WTC11 (cell line): ENCODE data around the gene KLRD1.

Experiments
- CBFB ChIP-seq: sonication (generic); formaldehyde crosslinking; IDR thresholded peaks from 2 replicates; pipeline ENCODE4 v1.8.1; 2022; ENCODE audit warnings: mild to moderate bottlenecking, low read depth, missing genetic modification reagents
- GABPB1 ChIP-seq: sonication (generic); formaldehyde crosslinking; IDR thresholded peaks from 2 replicates; pipeline ENCODE4 v1.8.1; 2023; ENCODE audit warnings: mild to moderate bottlenecking, missing genetic modification reagents
- ZNF138 ChIP-seq: sonication (generic); formaldehyde crosslinking; conservative IDR thresholded peaks from 2 replicates; pipeline ENCODE4 v1.8.1; 2022; ENCODE audit warnings: mild to moderate bottlenecking, moderate library complexity, missing genetic modification reagents
- ZNF423 ChIP-seq: fragments of 250-450 bp; sonication (Bioruptor Pico); IDR thresholded peaks from 2 replicates; pipeline ENCODE4 v2.1.2; 2022; ENCODE audit warnings: mild to moderate bottlenecking, moderate library complexity
- TF ChIP-seq, protein P1 (sequence below): fragments of 200-600 bp; IDR thresholded peaks from 2 replicates; pipeline ENCODE4 v1.8.0; 2022; ENCODE audit warnings: antibody characterized with exemption
- TF ChIP-seq, protein P2 (sequence below): sonication (generic); formaldehyde crosslinking; IDR thresholded peaks from 2 replicates; pipeline ENCODE4 v1.8.1; 2022; ENCODE audit warnings: low read depth, mild to moderate bottlenecking, moderate library complexity, missing genetic modification reagents, borderline replicate concordance
- TF ChIP-seq, protein P3 (sequence below): sonication (generic); formaldehyde crosslinking; IDR thresholded peaks from 2 replicates; pipeline ENCODE4 v1.8.1; 2023; ENCODE audit warnings: mild to moderate bottlenecking, missing genetic modification reagents
- TF ChIP-seq, protein P4 (sequence below): sonication (generic); formaldehyde crosslinking; IDR thresholded peaks from 2 replicates; pipeline ENCODE4 v1.8.0; 2023; ENCODE audit warnings: mild to moderate bottlenecking, missing genetic modification reagents

DNA sequence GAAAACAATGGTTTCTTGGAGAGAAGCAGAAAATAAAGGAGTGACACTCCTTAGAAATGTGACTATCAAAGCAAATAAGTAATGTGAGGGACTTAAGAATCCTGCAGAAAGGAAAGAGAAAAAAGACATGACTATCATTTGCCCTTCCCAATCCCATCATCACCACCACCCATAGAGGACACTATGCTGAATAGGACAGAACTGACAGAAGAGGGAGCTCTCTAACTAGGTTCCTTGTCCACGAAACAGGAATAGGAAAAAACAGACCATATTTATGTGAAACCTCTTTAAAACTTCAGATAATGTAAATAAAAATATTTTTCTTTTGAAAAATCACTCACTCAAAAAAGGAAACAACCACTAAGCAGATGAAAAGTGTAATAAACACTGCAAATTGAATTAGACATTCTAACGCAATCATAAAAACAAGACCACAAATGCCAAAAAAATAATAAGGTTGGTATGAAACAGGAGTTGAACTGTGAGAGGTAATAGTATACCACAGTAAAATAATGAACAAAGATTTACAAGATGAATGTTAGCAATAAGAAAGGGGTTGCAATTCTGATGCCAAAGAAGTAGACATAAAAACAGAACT is 24.1 kb downstream of the KLRD1 start:
- TF ChIP-seq, protein P1, sequence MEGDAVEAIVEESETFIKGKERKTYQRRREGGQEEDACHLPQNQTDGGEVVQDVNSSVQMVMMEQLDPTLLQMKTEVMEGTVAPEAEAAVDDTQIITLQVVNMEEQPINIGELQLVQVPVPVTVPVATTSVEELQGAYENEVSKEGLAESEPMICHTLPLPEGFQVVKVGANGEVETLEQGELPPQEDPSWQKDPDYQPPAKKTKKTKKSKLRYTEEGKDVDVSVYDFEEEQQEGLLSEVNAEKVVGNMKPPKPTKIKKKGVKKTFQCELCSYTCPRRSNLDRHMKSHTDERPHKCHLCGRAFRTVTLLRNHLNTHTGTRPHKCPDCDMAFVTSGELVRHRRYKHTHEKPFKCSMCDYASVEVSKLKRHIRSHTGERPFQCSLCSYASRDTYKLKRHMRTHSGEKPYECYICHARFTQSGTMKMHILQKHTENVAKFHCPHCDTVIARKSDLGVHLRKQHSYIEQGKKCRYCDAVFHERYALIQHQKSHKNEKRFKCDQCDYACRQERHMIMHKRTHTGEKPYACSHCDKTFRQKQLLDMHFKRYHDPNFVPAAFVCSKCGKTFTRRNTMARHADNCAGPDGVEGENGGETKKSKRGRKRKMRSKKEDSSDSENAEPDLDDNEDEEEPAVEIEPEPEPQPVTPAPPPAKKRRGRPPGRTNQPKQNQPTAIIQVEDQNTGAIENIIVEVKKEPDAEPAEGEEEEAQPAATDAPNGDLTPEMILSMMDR, result no peak
- TF ChIP-seq CBFB (no peak), GABPB1 (no peak), ZNF138 (CRISPR knock-in tag) (no peak), ZNF423 (no peak)
- TF ChIP-seq, protein P2, sequence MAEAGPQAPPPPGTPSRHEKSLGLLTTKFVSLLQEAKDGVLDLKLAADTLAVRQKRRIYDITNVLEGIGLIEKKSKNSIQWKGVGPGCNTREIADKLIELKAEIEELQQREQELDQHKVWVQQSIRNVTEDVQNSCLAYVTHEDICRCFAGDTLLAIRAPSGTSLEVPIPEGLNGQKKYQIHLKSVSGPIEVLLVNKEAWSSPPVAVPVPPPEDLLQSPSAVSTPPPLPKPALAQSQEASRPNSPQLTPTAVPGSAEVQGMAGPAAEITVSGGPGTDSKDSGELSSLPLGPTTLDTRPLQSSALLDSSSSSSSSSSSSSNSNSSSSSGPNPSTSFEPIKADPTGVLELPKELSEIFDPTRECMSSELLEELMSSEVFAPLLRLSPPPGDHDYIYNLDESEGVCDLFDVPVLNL (CRISPR knock-in tag), result no peak
- TF ChIP-seq, protein P3, sequence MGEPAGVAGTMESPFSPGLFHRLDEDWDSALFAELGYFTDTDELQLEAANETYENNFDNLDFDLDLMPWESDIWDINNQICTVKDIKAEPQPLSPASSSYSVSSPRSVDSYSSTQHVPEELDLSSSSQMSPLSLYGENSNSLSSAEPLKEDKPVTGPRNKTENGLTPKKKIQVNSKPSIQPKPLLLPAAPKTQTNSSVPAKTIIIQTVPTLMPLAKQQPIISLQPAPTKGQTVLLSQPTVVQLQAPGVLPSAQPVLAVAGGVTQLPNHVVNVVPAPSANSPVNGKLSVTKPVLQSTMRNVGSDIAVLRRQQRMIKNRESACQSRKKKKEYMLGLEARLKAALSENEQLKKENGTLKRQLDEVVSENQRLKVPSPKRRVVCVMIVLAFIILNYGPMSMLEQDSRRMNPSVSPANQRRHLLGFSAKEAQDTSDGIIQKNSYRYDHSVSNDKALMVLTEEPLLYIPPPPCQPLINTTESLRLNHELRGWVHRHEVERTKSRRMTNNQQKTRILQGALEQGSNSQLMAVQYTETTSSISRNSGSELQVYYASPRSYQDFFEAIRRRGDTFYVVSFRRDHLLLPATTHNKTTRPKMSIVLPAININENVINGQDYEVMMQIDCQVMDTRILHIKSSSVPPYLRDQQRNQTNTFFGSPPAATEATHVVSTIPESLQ (CRISPR knock-in tag), result no peak
- TF ChIP-seq, protein P4, sequence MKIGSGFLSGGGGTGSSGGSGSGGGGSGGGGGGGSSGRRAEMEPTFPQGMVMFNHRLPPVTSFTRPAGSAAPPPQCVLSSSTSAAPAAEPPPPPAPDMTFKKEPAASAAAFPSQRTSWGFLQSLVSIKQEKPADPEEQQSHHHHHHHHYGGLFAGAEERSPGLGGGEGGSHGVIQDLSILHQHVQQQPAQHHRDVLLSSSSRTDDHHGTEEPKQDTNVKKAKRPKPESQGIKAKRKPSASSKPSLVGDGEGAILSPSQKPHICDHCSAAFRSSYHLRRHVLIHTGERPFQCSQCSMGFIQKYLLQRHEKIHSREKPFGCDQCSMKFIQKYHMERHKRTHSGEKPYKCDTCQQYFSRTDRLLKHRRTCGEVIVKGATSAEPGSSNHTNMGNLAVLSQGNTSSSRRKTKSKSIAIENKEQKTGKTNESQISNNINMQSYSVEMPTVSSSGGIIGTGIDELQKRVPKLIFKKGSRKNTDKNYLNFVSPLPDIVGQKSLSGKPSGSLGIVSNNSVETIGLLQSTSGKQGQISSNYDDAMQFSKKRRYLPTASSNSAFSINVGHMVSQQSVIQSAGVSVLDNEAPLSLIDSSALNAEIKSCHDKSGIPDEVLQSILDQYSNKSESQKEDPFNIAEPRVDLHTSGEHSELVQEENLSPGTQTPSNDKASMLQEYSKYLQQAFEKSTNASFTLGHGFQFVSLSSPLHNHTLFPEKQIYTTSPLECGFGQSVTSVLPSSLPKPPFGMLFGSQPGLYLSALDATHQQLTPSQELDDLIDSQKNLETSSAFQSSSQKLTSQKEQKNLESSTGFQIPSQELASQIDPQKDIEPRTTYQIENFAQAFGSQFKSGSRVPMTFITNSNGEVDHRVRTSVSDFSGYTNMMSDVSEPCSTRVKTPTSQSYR, result no peak
